SJSA1 (cell line): ENCODE data around the gene GORAB. TPM values are rescaled to one million over a fixed set of nuclear protein-coding genes. Genes with fewer than 3 reads are reported as not detected.

Experiments used
- DNase-seq, 2 experiments: peaks; one replicate each; pipeline ENCODE4 v3.0.0-alpha.2; 2015 to 2020; ENCODE audit warnings: low spot score in 2 of 2, low read depth in 1 of 2
- H3K27ac ChIP-seq: fragments of 250-450 bp; sonication (Bioruptor Pico); 2 replicates; pipeline ENCODE4 v1.5.1; 2020; ENCODE audit warnings: mild to moderate bottlenecking, moderate library complexity
- H3K27me3 ChIP-seq: fragments of 250-450 bp; sonication (Bioruptor Pico); replicated peaks from 2 replicates; pipeline ENCODE4 v1.5.1; 2020; ENCODE audit warnings: mild to moderate bottlenecking, moderate library complexity
- H3K36me3 ChIP-seq: fragments of 250-450 bp; sonication (Bioruptor Pico); 2 replicates; pipeline ENCODE4 v1.5.1; 2020; ENCODE audit warnings: mild to moderate bottlenecking
- H3K4me1 ChIP-seq: fragments of 250-450 bp; sonication (Bioruptor Pico); replicated peaks from 2 replicates; pipeline ENCODE4 v1.6.1; 2021; ENCODE audit warnings: mild to moderate bottlenecking
- H3K4me3 ChIP-seq: fragments of 250-450 bp; sonication (Bioruptor Pico); 2 replicates; pipeline ENCODE4 v1.5.1; 2020; ENCODE audit warnings: mild to moderate bottlenecking
- H3K9me3 ChIP-seq: fragments of 250-450 bp; sonication (Bioruptor Pico); replicated peaks from 2 replicates; pipeline ENCODE4 v1.5.1; 2020; ENCODE audit warnings: mild to moderate bottlenecking
- total RNA-seq: library from RNA; depleted of rRNA; stranded (reverse); fragments of >200 nt; shearing (Covaris generic); gene quantifications from 2 replicates; pipeline ENCODE4 v1.2.3, GENCODE V29; 2014

Gene GORAB
- total RNA-seq, 1 experiment from 2014 or later: 14.8 TPM

- no peaks in the 10 kb centered on the region for H3K27me3 ChIP-seq
- H3K4me3 ChIP-seq: no peak overlapping the region
- no peak for DNase-seq
- no peaks in the 10 kb centered on the region for H3K9me3 ChIP-seq
- no peak overlapping the region for H3K27ac ChIP-seq
- H3K4me1 ChIP-seq: peaks cover 3% of the 10 kb centered on the region; the same call in 1 of the 2 replicates
- no peaks in the 10 kb centered on the region for H3K36me3 ChIP-seq
Measured at GRCh38 chr1:170520601-170521000, 11.4 kb upstream of the GORAB start.

- H3K9me3 ChIP-seq: no peaks in the 10 kb centered on the region
- no peak overlapping the region for H3K4me3 ChIP-seq
- H3K36me3 ChIP-seq: no peaks in the 10 kb centered on the region
- H3K27ac ChIP-seq: no peak overlapping the region
- H3K27me3 ChIP-seq: no peaks in the 10 kb centered on the region
- H3K4me1 ChIP-seq: peaks cover 3% of the 10 kb centered on the region; the same call in 1 of the 2 replicates
- DNase-seq: no peak
Measured at GRCh38 chr1:170521818-170522217, 10.1 kb upstream of the GORAB start.

GRCh38 chr1:170530972-170531757, 801 bp upstream of the GORAB start:
- peaks cover 12% of the 10 kb centered on the region for H3K36me3 ChIP-seq
- H3K4me1 ChIP-seq: peaks cover 11% of the 10 kb centered on the region
- H3K27me3 ChIP-seq: no peaks in the 10 kb centered on the region
- no peaks in the 10 kb centered on the region for H3K9me3 ChIP-seq
- H3K27ac ChIP-seq: peak overlapping the region; percentile 89
- no peak for DNase-seq
- peak overlapping the region; percentile 54 for H3K4me3 ChIP-seq

- H3K27me3 ChIP-seq: no peaks in the 10 kb centered on the region
- peaks cover 11% of the 10 kb centered on the region for H3K4me1 ChIP-seq
- peak overlapping the region; percentile 89 for H3K27ac ChIP-seq
- no peaks in the 10 kb centered on the region for H3K9me3 ChIP-seq
- DNase-seq: no peak
- H3K4me3 ChIP-seq: peak overlapping the region; percentile 54
- H3K36me3 ChIP-seq: peaks cover 25% of the 10 kb centered on the region
Measured at GRCh38 chr1:170533298-170533697, 1.3 kb downstream of the GORAB start.

GRCh38 chr1:170534626-170535147, 2.7 kb downstream of the GORAB start:
- H3K27ac ChIP-seq: no peak overlapping the region
- H3K36me3 ChIP-seq: peaks cover 37% of the 10 kb centered on the region
- no peak overlapping the region for H3K4me3 ChIP-seq
- peaks cover 11% of the 10 kb centered on the region for H3K4me1 ChIP-seq
- DNase-seq: no peak
- no peaks in the 10 kb centered on the region for H3K27me3 ChIP-seq
- H3K9me3 ChIP-seq: no peaks in the 10 kb centered on the region

- no peak overlapping the region for H3K4me3 ChIP-seq
- H3K36me3 ChIP-seq: peaks cover 44% of the 10 kb centered on the region
- H3K27me3 ChIP-seq: no peaks in the 10 kb centered on the region
- H3K27ac ChIP-seq: no peak overlapping the region
- DNase-seq: no peak
- peaks cover 11% of the 10 kb centered on the region for H3K4me1 ChIP-seq
- no peaks in the 10 kb centered on the region for H3K9me3 ChIP-seq
Measured at GRCh38 chr1:170535418-170535817, 3.5 kb downstream of the GORAB start.

GRCh38 chr1:170536924-170537551, 5.1 kb downstream of the GORAB start:
- Histone ChIP-seq H3K27ac (no peak overlapping the region), H3K4me3 (no peak overlapping the region), H3K27me3 (no peaks in the 10 kb centered on the region), H3K36me3 (peaks cover 57% of the 10 kb centered on the region), H3K9me3 (no peaks in the 10 kb centered on the region), H3K4me1 (peaks cover 6% of the 10 kb centered on the region)
- no peak for DNase-seq

GRCh38 chr1:170537798-170538503, 6.0 kb downstream of the GORAB start:
- H3K27ac ChIP-seq: no peak overlapping the region
- H3K4me1 ChIP-seq: peaks cover 6% of the 10 kb centered on the region
- peaks cover 66% of the 10 kb centered on the region for H3K36me3 ChIP-seq
- H3K27me3 ChIP-seq: no peaks in the 10 kb centered on the region
- DNase-seq: no peak
- H3K4me3 ChIP-seq: no peak overlapping the region
- no peaks in the 10 kb centered on the region for H3K9me3 ChIP-seq

GRCh38 chr1:170538687-170539086, 6.7 kb downstream of the GORAB start:
- H3K27me3 ChIP-seq: no peaks in the 10 kb centered on the region
- H3K4me3 ChIP-seq: no peak overlapping the region
- DNase-seq: no peak
- peaks cover 74% of the 10 kb centered on the region for H3K36me3 ChIP-seq
- H3K4me1 ChIP-seq: no peaks in the 10 kb centered on the region
- no peaks in the 10 kb centered on the region for H3K9me3 ChIP-seq
- no peak overlapping the region for H3K27ac ChIP-seq

GRCh38 chr1:170539154-170539553, 7.2 kb downstream of the GORAB start:
- no peak overlapping the region for H3K27ac ChIP-seq
- no peak overlapping the region for H3K4me3 ChIP-seq
- H3K36me3 ChIP-seq: peaks cover 76% of the 10 kb centered on the region
- H3K27me3 ChIP-seq: no peaks in the 10 kb centered on the region
- no peaks in the 10 kb centered on the region for H3K4me1 ChIP-seq
- no peaks in the 10 kb centered on the region for H3K9me3 ChIP-seq
- no peak for DNase-seq

- peaks cover 90% of the 10 kb centered on the region for H3K36me3 ChIP-seq
- H3K9me3 ChIP-seq: no peaks in the 10 kb centered on the region
- DNase-seq: no peak
- H3K4me1 ChIP-seq: peaks cover 4% of the 10 kb centered on the region
- no peak overlapping the region for H3K4me3 ChIP-seq
- no peaks in the 10 kb centered on the region for H3K27me3 ChIP-seq
- no peak overlapping the region for H3K27ac ChIP-seq
Measured at GRCh38 chr1:170544624-170545023, 12.7 kb downstream of the GORAB start.

GRCh38 chr1:170545476-170545875, 13.5 kb downstream of the GORAB start:
- Histone ChIP-seq H3K27me3 (no peaks in the 10 kb centered on the region), H3K9me3 (no peaks in the 10 kb centered on the region), H3K4me3 (no peak overlapping the region), H3K4me1 (peaks cover 4% of the 10 kb centered on the region), H3K36me3 (peaks cover 90% of the 10 kb centered on the region), H3K27ac (no peak overlapping the region)
- peak in 1 of 2 experiments; percentile 35 for DNase-seq

GRCh38 chr1:170547255-170547654, 15.3 kb downstream of the GORAB start:
- Histone ChIP-seq H3K9me3 (no peaks in the 10 kb centered on the region), H3K4me3 (no peak overlapping the region), H3K27ac (no peak overlapping the region), H3K27me3 (no peaks in the 10 kb centered on the region), H3K36me3 (peaks cover 94% of the 10 kb centered on the region), H3K4me1 (peaks cover 4% of the 10 kb centered on the region)
- no peak for DNase-seq

- H3K27ac ChIP-seq: no peak overlapping the region
- H3K36me3 ChIP-seq: peaks cover 86% of the 10 kb centered on the region
- no peak overlapping the region for H3K4me3 ChIP-seq
- no peaks in the 10 kb centered on the region for H3K9me3 ChIP-seq
- no peaks in the 10 kb centered on the region for H3K27me3 ChIP-seq
- no peak for DNase-seq
- H3K4me1 ChIP-seq: peaks cover 4% of the 10 kb centered on the region
Measured at GRCh38 chr1:170548497-170548896, 16.5 kb downstream of the GORAB start.
